HG02840 (cell line): ENCODE measurements around the gene TSPAN6.

Source experiments
- ATAC-seq: cut with Tn5 transposase; IDR thresholded peaks from one replicate; pipeline ENCODE4 v1.9.1; 2021; ENCODE audit warnings: mild to moderate bottlenecking, moderate library complexity, moderate number of reproducible peaks; ENCODE audit not compliant: unreplicated experiment, low FRiP score

TSPAN6 gene

GRCh38 chrX:100636321-100636991, at the start of gene TSPAN6:
TSPAN6 (minus strand) TSS chrX:100636806; CDS start chrX:100636694, 112 bp downstream.
- ATAC-seq = no peak

DNA sequence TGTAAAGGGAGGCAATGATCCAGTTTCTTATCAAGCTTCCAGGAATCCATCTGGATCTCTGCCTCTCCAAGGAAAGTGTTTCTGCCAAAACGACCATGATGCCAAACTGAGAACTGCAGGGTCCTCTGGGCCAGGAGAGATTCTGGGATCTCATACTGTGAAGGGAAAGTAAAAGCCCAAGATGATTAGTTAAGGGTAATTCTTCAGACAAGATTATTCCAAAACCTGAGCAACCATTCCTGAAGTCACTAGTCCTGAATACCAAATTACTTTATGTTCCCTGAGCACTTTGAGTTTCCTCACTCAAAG, 49.3 kb upstream of the TSPAN6 start:
- ATAC-seq = no peak

GRCh38 chrX:100685284-100685996, 48.8 kb upstream of the TSPAN6 start:
- peak; percentile 70 for ATAC-seq

GRCh38 chrX:100682939-100683338, 46.3 kb upstream of the TSPAN6 start:
- no peak for ATAC-seq

GRCh38 chrX:100681599-100681998, 45.0 kb upstream of the TSPAN6 start:
- ATAC-seq = no peak

DNA sequence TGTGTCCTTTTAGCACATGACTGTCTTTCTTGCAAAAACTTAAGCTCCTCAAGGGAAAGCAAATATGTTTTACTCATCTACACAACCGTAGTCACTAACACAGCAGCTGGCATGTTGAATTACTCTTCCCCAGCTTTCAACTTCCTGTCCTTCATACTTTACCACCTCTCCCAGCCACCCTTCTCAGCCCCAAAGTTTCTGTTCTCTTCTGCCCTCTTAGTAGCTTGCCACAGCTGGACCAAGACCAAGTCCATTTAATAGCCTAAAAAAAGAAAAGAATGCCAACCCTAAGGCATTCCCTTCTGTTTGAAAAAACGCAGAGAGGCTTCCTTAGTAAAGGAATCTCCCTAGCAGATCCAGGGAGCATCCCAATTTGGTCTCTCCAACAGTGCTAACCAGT, 44.1 kb upstream of the TSPAN6 start:
- no peak for ATAC-seq

DNA sequence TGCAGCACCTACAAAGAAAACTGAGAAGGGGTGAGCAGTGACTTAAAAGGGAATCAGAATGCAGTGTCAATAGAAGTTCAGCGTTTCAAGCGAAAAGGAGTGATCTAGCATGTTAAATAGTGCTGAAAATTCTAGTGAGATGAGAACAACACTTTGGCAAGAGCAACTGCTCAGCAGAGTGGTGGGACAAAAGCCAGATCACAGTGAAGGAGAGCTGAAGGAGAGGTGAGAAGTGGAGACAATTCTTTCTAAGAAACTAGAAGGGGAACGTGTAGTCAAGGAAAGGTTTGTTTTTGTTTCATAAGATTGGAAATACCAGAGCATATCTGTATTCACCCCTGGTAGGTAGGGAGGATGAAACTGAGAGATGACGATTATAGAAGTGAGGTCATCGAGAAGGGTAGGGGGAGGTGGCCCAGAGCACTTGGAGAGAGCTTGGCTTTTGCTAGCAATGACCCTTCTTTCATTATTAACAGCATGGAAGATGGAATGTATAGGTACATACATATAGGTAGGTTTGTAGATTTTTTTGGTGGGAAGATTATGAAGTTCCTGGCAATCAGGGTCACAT, 41.1 kb upstream of the TSPAN6 start:
- no peak for ATAC-seq

- no peak for ATAC-seq
Observed at GRCh38 chrX:100674705-100675104, 38.1 kb upstream of the TSPAN6 start.

DNA sequence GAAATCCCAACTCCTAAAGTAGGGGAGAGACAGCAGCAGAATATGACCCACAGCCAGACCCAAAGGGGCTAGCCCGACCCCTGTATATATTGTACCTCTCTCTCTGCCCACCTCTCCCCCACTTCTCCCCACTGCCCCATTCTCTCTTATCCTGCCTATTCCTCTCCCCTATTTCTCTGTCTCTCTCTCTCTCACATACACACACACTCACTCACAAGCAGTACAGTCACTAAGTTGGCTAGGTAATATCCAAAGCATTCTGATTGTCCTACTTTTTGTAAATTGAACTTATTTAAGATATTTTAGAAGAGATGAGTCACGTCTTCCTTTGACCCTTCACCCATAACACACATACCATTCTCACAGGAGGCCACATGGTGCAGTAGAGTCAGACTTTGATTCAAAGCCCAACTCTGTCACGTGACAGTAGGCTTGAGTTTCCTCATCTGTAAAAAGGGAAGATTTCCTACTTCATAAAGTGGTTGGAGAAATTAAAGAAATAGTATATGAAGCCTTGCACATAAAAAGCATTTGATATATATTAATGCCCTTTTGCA, 36.9 kb upstream of the TSPAN6 start:
- ATAC-seq = no peak

DNA sequence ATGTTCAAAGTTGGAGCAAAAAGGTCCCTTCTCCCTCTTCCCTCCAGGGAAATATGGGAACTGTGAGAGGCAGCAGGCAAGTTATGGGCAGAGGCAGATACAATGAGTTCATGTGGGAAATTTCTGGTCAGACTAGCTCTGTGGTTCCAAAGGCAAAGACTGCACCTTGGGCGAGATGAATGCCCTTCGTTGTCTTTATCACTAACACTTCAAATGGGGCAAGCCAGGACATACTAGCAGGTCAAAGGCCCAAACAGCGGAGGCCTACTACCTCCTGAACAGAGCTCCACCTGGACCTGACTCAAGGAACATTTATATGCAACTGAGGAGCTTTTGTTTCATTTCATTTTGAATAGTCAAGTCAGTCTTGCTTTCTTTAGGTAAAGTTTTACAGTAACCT, 36.4 kb upstream of the TSPAN6 start:
- no peak for ATAC-seq

DNA sequence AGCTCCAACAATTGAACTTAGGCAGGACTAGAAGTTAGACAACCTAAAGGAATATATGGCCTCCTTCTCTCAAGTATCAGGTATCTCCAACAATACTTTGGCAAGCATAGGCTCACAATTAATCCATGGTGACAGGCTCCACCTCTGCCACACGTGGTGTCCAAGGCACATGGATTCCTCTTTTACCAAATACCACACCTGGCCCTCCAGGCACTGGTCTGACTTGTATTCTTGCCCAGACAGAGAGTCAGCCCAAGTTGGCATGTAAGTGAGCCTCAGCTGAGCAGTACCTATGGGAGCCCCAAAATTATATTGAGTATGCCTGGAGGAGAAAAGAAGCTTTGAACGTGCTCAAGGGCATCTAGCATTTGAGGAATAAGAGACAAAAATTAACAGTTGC, 27.0 kb upstream of the TSPAN6 start:
- no peak for ATAC-seq

GRCh38 chrX:100662796-100663195, 26.2 kb upstream of the TSPAN6 start:
- ATAC-seq = no peak

GRCh38 chrX:100662170-100662569, 25.6 kb upstream of the TSPAN6 start:
- ATAC-seq = no peak

- ATAC-seq = no peak
Observed at GRCh38 chrX:100659431-100660137, 23.0 kb upstream of the TSPAN6 start.

GRCh38 chrX:100658941-100659381, 22.4 kb upstream of the TSPAN6 start:
- no peak for ATAC-seq

- no peak for ATAC-seq
Observed at GRCh38 chrX:100654261-100654660, 17.7 kb upstream of the TSPAN6 start.

GRCh38 chrX:100652266-100652665, 15.7 kb upstream of the TSPAN6 start:
- ATAC-seq = no peak

- no peak for ATAC-seq
Observed at GRCh38 chrX:100650841-100651240, 14.2 kb upstream of the TSPAN6 start.

DNA sequence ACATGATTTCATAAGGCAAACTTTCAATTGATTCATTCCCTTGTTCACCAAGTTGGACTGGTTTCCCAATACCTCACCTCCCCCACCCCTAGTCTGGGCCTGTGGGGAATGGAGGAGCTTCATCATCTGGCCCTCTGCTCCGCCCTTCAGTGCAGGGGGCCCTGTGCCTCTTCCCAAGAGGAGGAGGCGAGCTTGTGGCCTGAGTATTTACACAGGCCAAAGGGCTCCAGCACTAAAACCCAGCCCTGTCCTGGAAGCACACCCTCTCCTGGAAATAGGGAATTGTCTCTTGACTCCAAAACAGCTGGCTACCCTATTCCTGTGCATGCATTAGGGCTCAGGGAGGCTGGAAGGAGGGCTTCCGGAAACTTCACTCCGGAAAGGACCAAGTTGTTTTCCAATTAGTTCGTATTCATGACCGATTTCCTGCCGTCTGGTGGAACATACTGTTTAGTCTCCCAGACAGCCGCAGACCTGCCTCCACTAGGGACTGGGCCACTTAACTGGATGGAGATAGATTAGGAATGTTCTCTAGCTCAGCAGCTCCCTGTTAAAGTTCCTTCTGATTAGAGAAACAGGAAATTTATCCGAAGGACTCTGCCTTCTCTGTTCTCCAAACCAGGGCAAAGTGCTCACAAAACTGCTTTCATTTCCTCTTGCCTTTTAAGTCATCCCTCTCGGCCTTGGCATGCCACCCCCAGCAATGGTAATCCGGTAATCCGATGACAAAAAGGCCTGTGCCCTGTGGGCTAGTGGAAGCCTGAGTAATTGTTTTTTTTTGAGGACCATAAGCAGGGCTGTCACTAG, 13.1 kb upstream of the TSPAN6 start:
- ATAC-seq = no peak
